GM18867 (cell line): Measurements from ENCODE around the gene MAST4.
"Not testable (repeated sequence)": the region's sequence is repeated elsewhere in the genome, so short reads cannot be mapped to it uniquely, and the experiment has no call there.

Experiments used
- ATAC-seq: cut with Tn5 transposase; IDR thresholded peaks from one replicate; pipeline ENCODE4 v1.9.1; 2021; ENCODE audit warnings: mild to moderate bottlenecking, moderate library complexity; ENCODE audit not compliant: unreplicated experiment

The MAST4 gene

DNA sequence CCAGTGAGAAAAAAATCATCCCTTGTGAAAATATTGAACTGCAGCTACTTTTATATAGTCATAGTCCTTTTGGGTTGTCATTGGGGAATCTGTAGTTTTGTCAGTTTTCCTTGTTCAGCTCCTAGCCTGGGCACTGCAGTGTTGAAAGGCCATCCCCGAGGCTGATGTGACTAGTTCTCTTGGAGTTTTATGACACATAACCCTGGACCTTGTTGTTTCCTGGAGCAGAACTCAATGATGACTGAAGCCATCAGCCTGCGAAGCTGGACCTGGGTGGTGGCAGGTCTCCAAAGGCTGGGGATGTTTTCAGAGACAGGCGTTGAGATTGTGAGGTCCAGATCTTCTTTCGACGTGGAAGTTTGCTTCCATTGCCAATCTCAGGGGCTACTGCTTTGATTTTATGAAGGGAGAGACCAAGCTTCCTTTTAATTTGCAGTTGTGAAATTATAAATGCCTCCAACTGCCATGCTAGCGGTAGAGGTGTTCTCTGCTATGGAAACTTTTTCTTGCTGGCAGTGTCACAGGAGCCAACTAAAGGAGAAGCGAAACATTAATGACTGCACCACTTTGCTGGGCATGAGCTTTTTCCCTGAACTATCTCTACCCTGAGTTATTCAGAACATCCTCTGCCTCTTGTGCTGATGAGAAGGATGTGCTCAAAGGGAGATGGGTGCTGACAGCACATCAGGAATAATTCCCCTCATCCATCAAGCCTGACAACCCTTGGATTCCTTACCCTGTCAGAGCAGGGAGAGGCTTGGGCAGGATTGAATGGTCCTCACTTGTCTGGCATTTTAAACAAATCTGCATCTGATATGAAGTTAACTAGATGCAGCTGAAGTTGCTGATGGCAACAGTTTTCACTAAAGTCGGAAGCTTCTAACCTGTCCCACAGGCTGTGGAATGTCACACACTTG lies 209.6 kb downstream of the MAST4 start:
- no peak for ATAC-seq

DNA sequence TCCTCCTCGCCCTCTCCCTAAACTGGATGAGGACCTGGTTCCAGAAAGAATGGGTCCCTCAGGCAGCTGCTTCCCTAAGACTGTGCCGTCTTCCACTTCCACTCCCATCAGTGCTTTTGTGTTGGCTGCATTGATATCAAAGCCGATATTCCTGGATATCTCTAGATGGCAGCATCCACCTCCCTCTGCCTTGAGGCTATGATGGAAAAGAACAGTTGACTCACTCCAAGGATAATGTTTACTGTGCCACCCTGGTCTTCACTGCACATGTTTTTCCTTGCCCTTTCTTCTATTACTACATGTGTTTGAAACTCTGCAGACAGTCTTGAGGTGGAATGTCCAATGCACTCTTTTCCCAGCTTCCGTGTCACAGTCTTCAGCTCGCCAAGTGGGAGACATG lies 211.6 kb downstream of the MAST4 start:
- no peak for ATAC-seq

DNA sequence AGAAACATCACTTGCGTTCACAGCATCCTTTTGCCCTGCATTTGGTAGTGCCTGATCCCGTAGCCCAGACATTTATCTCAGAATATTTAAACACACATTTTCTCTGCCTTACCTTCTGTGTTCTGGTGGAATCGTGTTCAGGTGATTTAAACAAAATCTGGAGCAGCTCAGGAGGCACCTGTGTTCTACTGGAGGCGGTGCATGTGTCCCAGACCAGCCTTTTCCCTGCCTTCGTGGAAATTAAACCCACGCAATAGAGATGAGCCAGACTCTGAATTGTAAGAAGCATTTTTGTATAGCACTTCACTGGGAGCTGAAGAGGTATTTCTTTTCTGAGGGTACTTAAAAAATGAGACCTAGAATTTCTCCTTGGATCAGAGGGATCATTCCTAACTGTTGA lies 212.5 kb downstream of the MAST4 start:
- no peak for ATAC-seq

DNA sequence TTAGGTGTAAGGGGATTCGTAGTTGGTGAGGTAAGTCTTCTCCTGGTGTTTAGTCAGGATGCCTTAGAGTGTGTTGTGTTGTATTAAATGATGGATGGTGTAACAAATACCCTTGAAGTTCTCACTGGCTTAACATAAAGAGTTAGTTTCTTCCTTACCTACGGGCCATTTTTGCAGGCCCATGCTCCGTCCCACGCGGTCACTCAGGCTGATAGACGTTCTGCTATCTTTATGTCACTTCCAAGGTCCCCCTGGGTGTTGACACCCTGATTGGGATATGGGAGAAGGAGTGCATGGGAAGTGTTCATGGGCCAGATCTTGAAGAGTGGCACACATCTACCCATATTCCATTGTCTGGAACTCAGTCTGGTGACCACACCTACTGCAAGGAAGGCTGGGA lies 214.0 kb downstream of the MAST4 start:
- no peak for ATAC-seq

DNA sequence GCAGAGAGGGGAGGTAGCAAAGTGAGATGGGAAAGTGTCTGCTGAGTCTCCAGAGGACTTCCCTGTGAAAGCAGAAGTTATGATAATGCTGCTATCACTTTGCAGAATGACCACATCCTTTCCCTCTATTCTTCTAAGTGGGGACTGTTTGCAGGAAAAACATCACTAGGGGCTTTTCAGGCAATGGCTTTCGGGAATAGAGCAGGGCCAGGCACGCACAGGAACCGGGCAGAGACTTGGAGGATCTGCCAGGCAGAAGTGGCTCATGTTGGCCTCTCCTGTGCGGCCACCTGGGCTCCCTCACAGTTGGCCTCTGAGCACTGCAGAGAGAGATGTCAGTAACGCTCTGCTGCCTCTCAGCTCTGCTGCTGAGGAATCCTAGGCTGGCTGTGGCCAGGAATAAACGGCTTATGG lies 214.7 kb downstream of the MAST4 start:
- ATAC-seq, result no peak

DNA sequence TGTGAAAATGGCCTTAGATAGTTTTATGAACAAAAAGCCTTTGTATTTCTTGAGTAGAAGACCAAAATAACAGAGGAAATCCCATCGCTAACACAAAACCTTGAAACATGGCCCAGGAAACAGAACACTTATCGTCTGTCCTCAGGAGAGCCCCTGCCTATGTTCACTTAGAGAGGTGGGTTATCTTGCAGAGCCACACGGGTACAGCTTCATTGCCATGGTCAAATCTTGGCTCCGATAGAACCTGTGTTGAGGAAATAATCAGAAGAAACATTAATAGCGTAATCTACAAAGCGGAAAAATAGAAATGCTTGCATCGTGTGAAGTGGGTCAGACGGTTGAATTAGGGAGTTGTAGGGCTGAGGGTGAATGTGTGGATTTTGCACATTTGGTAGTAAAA lies 216.1 kb downstream of the MAST4 start:
- no peak for ATAC-seq

DNA sequence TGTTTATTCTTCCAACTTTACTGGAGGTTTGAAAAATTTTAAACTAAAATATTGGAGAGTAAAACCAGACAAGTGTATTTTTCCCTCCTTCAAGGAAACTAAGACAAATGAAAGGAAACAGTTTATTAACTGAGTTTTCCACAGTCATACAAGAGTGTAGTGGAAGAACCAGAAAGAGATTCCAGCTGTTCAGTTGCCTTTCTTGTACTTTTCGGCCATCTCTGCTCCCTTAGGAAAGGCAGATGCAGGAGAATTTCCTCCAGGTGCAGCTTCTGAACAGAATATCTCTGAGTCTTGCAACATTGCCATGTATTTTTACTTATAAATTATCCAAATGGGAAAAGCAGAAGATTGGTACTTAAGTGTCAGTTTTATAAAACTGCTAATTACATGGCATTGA lies 217.1 kb downstream of the MAST4 start:
- no peak for ATAC-seq

DNA sequence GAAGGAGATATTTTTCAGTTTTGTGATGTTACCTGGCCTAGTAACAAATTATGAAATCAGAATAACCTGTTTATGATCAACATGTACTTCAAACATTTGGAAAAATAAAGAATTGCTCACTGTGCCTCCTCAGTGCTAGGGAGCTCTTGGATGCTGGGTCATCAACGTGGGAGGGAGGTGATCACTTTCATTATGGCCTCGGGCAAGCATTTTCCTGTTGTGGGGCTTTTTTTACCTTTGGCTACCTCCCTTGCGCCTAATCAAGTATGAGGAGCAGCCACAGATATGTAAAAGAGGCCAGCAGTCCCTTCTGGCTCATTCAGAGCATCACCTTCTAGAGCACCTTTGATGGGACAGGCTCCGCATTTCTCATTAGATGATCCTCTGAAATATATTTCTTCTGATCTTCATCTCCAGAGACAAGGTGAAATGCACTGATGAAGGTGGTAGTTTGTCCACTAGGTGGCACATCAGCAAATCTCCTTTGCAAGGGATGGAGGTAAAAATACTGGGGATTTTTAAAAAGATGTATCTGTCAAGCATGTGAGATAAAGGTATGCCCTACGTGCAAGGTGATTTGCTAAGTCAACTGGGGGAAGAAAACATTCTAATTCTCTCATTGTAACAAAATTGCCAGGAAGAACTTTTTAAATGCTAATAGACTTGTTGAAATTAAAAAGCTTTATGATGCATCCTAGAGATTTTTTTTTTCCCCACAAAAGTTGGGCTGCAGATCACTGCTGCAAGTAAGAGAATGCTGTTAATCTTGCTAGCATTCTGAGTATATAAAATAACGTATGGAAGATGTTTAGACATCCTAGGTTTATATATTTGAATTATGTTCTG lies 218.2 kb downstream of the MAST4 start:
- ATAC-seq, result peak; percentile 79

DNA sequence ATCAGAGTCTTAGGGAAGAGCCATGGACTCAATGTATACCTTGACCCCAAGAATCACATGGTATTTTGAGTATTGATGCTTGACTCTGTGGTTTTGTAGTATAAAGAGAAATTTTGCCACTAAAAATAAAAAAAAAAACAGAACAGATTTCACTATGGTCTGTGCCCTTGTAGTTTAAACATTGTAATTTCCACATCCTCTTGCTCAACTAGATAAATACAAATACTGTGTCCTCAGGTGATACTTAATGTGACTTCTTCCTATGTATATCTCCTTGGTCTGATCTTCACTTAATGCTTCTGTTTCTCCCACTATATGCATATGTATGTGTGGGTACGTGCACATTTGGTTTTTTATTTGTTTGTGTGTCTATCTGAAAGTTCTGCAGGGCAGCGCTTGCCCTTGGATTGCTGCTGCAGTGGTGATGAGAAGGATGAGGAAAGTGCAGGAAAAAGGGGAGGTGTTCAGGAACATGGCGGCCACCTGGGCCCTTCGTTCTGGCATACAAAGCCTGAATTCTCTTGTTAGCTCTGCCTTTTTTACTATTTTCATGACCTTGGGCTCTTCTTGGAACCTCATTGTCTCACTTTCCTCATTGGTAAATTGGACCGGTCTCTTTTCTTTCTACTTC lies 222.2 kb downstream of the MAST4 start:
- no peak for ATAC-seq

DNA sequence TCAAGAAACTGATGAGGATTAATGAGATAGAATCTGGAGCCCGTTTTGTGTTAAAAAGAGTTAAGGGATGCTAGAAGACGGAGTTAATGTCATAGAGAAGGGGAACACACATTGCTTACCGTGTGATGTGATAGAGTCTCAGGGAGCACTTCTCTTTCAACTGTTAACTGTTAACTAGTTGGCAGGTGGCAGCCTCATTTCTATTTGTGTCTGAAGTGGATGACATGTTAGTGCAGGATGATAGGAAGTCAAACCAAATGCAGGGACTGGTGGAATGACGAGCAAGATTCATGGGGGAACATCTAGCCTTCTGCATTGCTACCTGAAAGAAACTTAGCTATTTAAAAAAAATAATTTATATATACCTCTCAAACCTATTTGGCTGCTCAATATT lies 222.7 kb downstream of the MAST4 start:
- no peak for ATAC-seq

DNA sequence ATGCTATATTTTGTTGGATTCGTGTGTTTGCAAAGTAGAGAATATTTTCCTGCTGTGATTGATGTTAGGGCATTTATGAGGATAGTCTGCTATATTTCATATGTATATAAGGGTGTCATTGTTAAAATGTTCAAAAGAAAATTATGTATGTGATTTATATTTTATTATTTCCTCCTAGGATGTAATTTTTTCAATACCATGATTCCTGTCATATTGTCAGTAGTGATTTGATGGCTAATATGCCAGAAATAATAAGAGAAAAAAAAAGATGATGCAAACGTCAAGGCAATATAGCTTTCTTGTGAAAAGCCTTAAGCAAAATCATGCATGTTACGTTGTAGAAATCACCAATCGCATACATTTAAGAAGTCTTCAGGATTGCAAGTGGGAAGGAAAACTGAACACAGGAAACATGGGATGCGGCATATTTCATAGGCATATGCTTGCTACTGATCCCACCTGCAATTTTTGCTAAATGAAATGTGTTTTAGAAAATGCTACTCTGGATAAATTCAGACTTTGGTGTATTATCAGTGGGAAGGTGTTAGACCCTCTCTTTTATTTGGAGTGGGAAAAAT lies 224.5 kb downstream of the MAST4 start:
- ATAC-seq, result no peak

DNA sequence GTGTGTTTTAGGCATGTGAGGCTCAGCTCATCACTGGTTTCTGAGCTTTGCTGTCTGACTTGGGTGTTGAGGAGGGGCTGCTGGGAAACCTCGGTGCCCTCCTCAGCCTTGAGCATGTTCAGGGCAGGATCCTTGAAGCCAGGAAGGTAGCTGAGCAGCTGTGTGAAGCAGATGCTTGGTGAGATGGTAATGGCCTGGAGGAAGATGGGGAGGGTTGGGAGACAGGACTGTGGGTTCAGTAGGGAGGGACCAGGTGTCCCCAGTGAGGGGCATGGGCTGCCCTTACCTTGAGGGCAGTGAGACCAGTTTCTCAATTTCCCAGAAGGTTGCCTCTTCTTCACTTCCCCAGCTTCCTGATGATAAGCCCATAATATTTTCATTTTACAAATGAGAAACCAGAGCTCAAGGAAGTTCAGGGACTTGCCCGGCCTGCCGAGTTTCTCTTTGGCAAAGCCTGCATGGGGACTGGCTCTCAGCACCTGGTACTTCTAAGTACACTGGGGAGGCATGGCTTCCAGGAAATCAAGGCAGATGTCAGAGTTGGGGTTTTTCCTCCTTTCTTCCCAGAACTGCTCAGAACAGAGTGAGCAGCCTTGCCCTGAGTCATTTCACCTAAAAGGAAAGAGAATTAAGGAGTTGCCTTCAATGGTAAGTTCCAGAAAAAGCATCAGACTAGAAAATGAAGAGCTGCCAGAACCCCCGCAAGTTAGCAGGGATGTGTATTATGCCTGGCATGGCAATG lies 225.7 kb downstream of the MAST4 start:
- ATAC-seq, result no peak

DNA sequence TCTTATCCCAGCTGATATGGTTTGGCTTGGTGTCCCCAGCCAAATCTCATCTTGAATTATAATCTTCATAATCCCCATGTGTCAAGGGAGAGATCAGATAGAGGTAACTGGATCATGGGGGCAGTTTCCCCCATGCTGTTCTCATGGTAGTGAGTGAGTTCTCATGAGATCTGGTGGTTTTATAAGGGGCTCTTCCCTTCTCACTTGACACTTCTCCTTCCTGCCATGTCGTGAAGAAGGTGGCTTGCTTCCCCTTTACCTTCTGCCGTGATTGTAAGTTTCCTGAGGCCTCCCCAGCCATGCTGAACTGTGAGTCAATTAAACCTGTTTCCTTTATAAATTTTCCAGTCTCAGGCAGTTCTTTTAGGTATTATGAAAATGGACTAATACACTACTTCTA lies 226.7 kb downstream of the MAST4 start:
- ATAC-seq, result not testable (repeated sequence)

DNA sequence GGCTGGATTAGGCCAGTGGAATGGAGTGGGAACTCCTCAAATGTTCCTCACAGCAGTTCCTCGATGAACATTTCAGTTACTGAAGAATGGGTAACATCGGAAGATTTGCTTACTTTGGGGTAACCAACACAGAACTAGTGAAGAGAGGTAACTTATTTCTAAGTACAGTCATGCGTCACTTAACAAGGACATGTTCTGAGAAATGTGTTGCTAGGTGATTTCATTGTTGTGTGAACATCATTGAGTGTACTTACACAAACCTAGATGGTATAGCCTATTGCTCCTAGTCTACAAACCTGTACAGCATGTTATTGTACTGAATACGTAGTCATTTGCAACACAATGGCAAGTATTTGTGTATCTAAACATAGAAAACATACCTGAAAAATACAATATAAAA lies 228.3 kb downstream of the MAST4 start:
- no peak for ATAC-seq

DNA sequence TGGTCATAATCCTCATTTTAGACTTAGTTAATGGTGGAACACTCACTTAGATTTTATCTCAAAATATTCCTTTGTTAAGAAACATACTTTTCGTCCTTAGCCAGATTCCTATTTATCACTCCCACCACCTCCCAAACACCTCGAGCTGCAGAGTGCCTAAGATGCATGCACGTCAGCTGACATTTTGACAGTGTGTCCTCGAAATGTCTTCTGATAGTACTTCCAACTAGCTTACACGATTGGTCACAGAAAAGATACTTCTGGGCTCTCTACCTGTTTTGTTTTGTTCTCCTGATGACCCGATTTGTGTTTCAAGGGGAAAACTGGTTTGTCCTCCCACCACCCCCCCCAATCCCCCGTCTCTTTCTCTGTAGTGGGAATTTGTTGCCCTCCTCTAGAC lies 230.1 kb downstream of the MAST4 start:
- ATAC-seq, result no peak

DNA sequence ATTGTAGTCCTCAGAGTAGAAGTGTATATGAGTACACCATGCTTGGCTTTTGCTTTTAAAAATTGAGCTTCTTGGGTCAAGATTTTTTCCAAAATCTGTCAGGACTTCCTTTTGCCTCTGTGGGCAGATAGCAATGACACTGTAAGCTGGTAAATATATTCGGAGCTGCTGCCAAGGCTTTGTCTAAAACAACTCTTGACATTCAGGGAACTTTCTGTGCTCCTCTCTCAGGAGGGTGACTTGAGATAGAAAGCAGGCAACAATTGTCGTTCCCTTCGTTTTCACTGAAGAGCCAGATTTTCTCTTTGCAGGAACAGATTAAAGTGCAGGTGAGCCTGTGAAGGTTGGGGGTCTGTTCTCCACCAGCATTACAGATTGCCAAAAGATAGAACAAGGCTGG lies 230.5 kb downstream of the MAST4 start:
- ATAC-seq, result no peak

DNA sequence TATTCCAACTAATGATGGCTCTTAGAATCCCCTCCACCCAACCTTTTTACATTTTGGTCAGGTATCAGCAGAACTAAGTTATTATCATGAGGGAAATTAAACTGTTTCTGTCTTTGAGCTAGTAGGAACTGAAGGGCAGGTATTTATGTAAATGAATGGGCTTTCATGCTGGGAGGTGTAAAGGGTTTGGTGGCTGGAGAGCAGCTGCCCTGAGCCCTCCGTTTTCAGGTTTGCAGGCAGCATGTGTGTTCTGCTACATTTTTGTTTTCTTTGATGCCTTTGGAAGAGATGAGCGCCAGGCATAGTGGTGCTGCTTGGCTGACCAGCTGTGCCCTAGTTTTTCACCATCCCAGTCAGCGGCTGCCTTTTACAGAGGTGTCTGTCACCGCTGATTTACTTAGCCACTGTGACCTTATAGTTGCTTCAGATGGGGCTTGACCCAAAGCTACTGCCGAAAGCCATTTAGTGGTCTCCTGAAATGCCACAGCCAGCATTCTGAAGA lies 231.9 kb downstream of the MAST4 start:
- ATAC-seq, result peak; percentile 49

DNA sequence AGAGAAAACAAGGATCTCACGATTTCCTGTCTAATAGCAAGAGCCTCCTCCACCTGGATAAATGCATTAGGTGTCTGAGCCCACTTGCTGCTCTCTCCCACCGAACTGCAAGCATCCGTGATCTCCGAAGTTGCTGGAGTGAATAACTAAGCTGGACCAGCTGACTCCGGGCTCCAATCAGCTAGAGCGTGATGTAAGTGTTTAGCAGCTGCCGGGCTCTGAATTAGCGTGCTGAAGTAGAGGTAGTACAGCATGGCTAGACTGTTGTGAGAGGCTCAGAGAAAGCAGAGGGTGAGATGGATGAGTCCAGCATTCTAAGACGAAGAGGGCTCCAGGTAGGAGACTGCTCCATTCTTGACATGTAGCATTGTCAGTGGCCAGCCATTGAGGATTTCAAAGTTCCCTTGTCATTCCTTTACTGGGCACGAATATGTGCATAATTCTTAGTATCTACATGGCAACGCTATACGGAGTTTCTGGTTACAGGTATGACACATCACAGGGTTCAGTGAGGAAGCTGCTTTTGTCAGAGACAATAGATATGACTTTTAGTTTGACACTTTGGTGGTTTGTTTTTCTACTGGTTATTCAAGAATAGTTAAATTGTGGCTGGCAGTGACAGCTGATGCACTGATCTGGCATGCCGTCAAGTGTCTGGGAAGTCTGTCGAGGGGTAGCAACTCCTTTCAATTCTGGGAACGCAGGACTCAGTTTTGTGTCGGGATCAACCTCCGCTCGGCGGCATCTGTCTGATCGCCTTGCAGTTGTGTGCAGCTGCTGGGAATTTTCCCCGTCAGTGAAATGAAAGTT lies 232.6 kb downstream of the MAST4 start:
- ATAC-seq, result peak; percentile 88

DNA sequence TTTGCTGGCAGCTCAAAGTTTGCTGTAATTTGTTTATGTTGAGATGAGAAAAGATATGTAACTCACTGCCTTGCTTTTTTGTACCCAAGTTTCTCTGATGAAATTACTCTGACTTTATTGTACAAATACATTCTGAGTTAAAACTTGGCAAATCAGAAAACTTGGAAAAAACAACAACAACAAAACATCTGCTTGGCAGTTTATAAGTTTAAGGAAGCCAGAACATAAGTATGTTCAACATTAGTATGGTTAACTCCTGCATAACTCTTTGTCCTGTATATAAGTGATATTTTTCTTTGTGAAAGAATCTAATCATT lies 233.1 kb downstream of the MAST4 start:
- no peak for ATAC-seq

DNA sequence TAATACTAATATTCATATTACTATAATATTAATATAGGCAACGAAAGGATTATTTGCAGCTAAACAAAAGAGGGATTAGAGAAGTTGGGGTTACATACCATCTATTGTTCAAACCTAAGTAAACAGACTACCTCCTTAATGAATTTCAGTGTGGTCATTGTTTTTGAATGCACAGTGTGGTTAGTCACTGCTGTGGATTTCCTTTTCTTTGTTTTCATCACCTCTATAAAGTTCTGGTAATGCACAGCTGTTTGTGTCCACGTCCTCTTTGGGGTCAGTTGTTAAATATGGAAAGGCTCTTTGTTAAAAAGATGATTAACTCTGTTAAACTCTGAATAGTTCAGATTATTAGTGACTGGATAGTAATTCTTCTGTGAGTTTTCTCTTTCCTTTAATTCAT lies 233.6 kb downstream of the MAST4 start:
- no peak for ATAC-seq
